ENCODE results near the gene CSH2.
"Not testable (repeated sequence)": the region's sequence is repeated elsewhere in the genome, so short reads cannot be mapped to it uniquely, and the experiment has no call there.

DNA sequence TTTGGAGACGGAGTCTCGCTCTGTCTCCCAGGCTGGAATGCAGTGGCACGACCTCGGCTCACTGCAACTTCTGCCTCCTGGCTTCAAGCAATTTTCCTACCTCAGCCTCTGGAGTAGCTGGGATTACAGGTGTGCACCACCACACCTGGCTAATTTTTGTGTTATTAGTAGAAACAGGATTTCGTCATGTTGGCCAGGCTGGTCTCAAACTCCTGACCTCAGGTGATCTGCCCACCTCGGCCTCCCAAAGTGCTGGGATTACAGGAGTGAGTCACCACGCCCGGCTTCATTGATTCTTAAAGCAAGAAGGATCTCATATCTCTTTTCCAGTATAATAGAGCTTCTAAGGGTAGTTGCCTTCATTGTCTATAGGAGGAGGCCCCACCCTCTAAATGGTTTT lies 31.3 kb upstream of the CSH2 start:
- TF ChIP-seq, protein P1, sequence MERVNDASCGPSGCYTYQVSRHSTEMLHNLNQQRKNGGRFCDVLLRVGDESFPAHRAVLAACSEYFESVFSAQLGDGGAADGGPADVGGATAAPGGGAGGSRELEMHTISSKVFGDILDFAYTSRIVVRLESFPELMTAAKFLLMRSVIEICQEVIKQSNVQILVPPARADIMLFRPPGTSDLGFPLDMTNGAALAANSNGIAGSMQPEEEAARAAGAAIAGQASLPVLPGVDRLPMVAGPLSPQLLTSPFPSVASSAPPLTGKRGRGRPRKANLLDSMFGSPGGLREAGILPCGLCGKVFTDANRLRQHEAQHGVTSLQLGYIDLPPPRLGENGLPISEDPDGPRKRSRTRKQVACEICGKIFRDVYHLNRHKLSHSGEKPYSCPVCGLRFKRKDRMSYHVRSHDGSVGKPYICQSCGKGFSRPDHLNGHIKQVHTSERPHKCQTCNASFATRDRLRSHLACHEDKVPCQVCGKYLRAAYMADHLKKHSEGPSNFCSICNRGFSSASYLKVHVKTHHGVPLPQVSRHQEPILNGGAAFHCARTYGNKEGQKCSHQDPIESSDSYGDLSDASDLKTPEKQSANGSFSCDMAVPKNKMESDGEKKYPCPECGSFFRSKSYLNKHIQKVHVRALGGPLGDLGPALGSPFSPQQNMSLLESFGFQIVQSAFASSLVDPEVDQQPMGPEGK (tag by site-specific recombination; IDR thresholded peaks at IDR 0.05) = not testable (repeated sequence)
- TF ChIP-seq ZNF639 (tag by site-specific recombination; IDR thresholded peaks at IDR 0.05); ZNF623 (tag by site-specific recombination; IDR thresholded peaks at IDR 0.05); CTCF (tag by site-specific recombination; IDR thresholded peaks at IDR 0.05); ZNF449 (tag by site-specific recombination; IDR thresholded peaks at IDR 0.05); ZNF24 (tag by site-specific recombination; IDR thresholded peaks at IDR 0.05); ZNF510 (tag by site-specific recombination; IDR thresholded peaks at IDR 0.05; ENCODE audit: insufficient replicate concordance); ZNF175 (tag by site-specific recombination; IDR thresholded peaks at IDR 0.05): not testable (repeated sequence)

All from HEK293 (cell line).